ENCODE measurements around the gene COL4A1. TPM values are rescaled to one million over a fixed set of nuclear protein-coding genes. Genes with fewer than 3 reads are reported as not detected.

The COL4A1 gene
- total RNA-seq, 4 donors from 2014 or later, result 989 to 1,633 (median 1,298) TPM

GRCh38 chr13:110129539-110130186 is 177.3 kb downstream of the COL4A1 start:
- no peak for TF ChIP-seq CTCF (IDR thresholded peaks at IDR 0.05; ENCODE audit: low read depth)

GRCh38 chr13:110129076-110129475 is 177.9 kb downstream of the COL4A1 start:
- no peak for TF ChIP-seq CTCF (IDR thresholded peaks at IDR 0.05; ENCODE audit: low read depth)

DNA sequence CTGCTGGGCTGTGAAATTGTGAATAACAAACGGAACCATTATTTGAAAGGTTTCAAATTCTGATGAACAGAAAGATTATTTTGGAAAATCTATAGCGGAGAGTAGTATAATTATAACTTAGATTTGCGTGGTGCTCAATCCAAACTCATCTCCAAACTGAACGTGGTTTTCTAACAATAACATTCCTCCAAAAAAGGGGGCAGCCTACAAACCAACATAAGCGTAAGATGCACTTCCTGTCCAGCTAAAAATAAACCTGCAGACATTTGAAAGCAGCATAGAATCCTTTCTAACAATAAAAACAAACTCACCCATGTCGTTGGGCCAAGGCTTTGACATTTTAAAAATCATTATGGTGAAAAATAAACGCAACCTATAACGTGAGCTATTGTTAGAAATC is 178.4 kb downstream of the COL4A1 start:
- no peak for TF ChIP-seq CTCF (IDR thresholded peaks at IDR 0.05; ENCODE audit: low read depth)

DNA sequence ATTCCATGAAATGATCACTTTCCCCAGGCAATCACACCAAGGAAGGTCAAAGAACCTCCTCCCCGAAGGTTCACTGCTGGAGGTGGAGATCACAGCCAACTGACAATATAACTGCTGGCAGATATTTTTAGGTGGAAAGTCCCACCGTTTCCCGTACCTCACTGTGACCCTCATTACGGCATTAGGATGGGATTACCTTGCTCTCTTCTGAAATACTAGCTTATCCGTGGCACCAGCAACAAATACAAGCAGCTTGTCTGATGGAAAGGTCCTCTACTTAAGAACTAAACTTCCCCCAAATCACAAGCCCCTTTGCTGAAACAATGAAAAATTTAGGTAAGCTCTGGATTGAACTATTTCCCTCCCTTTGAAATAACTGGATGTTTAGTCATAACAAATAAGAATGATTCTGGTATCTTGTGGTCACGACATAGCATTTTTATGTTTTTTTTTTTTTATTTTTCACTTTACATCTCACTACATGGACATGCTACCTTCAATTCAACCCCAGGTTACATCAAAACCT is 178.9 kb downstream of the COL4A1 start:
- no peak for TF ChIP-seq CTCF (IDR thresholded peaks at IDR 0.05; ENCODE audit: low read depth)

DNA sequence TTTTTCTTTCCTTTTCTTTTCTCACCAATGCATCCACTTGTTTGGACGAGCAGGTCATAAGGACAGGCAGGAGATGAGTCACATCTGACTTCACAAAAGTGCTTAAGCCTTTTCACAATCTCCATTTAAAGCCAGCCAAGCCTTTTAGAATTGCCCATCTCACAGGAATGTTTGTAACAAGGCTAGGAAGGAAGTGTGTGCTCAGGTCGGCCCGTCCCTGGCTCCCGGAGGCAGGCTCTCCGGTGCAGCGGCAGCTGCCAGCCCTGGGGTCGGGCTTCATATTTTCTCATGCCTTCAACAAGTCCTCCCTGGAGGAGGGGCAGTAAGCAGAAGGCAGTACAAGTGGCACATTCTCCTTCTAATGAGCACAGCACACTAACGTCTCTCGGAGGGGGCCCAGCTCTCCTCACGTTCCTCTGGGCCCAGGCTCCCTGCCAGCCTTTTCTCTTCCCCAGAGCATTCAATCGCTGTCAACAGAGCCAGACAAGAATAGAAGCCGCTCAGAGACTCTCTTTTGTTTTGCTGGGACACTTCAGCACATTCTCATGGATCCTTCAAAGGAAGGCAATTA is 180.5 kb downstream of the COL4A1 start:
- no peak for TF ChIP-seq CTCF (IDR thresholded peaks at IDR 0.05; ENCODE audit: low read depth)

GRCh38 chr13:110125613-110126272 is 181.2 kb downstream of the COL4A1 start:
- TF ChIP-seq CTCF (IDR thresholded peaks at IDR 0.05; ENCODE audit: low read depth), result no peak

- TF ChIP-seq CTCF (IDR thresholded peaks at IDR 0.05; ENCODE audit: low read depth), result no peak
These were observed 181.8 kb downstream of the COL4A1 start for GRCh38 chr13:110125157-110125556.

Measured in subcutaneous adipose tissue (tissue), 4 donors.